Activated CD8-positive, alpha-beta T cell treated with anti-CD3 and anti-CD28 coated beads for 36 hours (primary cell): ENCODE data around the gene AQP6. TPM values are rescaled to one million over a fixed set of nuclear protein-coding genes. Genes with fewer than 3 reads are reported as not detected.

Source experiments
- ATAC-seq: fragments of 200-7000 bp; cut with Tn5 transposase; one replicate; pipeline ENCODE4 v1.10.0; 2021; ENCODE audit warnings: mild to moderate bottlenecking, moderate library complexity
- CTCF ChIA-PET: fragments of 350-600 bp; sonication (Branson Sonifier 250); formaldehyde crosslinking; loops from one replicate; lab custom pipeline; 2021; ENCODE audit warnings: antibody characterized with exemption; lab: Charles Lee
- POLR2A ChIA-PET: fragments of 350-600 bp; sonication (Branson Sonifier 250); formaldehyde crosslinking; loops from one replicate; lab custom pipeline; 2021; ENCODE audit warnings: antibody characterized with exemption; lab: Charles Lee
- DNase-seq: peaks from one replicate; pipeline ENCODE4 v3.0.0-alpha.2; 2020
- H3K27ac Mint-ChIP-seq: one replicate; pipeline ENCODE4 v1.8.0; 2021; ENCODE audit warnings: mild to moderate bottlenecking, mixed read lengths
- H3K27me3 Mint-ChIP-seq: one replicate; pipeline ENCODE4 v1.8.0; 2021; ENCODE audit warnings: mixed read lengths
- H3K36me3 Mint-ChIP-seq: one replicate; pipeline ENCODE4 v1.8.0; 2021; ENCODE audit warnings: low read depth, mixed read lengths
- H3K4me1 Mint-ChIP-seq: one replicate; pipeline ENCODE4 v1.8.0; 2021; ENCODE audit warnings: low read depth, mixed read lengths
- H3K4me3 Mint-ChIP-seq: one replicate; pipeline ENCODE4 v1.8.0; 2021; ENCODE audit warnings: mild to moderate bottlenecking, moderate library complexity, mixed read lengths
- H3K9me3 Mint-ChIP-seq: one replicate; pipeline ENCODE4 v1.8.0; 2021; ENCODE audit warnings: mixed read lengths
- intact Hi-C: fragments of 100-400 bp; cut with micrococcal nuclease; formaldehyde crosslinking; loops from one replicate; pipeline ENCODE4 v1.10.0; 2022
- total RNA-seq, 2 experiments: library from RNA; stranded (reverse); gene quantifications; one replicate each; pipeline ENCODE4 v1.2.3, GENCODE V29; 2021
- TF ChIP-seq, protein P1 (sequence below): fragments of 200-600 bp; IDR thresholded peaks from one replicate; pipeline ENCODE4 v1.8.0; 2022; ENCODE audit warnings: antibody characterized with exemption, mild to moderate bottlenecking

AQP6 gene
- total RNA-seq, 2 experiments from 2014 or later, result not detected

DNA sequence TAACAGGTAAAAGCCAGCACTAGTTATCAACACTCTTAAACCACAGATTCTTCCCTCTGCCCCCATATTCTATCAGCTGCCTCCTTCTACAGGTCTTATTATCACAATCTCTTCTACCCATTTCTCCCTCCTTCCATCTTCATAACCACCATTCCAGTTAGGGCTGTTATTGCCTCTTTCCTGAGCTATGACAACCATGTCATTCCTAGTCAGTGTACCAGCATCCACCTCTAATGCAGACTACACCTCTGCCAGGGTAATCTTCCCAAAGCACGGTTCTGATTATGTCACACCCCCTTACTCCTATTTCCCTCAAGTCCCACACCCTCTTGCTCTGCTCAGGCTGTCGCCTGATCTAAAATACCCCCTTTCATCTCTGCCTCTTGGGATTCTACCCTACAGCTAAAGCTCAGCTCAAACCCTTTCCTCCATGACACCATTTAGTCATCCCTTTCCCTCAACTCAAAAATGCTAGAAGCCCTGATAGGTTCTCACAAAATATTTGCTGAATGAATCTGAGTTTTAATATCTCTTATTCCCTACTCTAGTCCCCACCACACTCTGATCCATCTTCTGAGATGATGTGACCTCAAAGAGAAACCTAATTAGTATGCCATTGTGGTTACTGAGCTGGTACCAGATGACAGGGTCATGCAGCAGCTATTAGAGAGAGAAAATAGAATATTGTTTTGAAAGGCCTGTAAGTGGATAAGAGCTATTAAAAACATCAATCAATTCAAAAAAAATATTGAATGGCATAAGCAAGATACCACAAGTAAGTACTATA, 40.8 kb downstream of the AQP6 start:
- Mint-ChIP-seq H3K9me3 (no peaks in the 10 kb centered on the region), H3K4me3 (no peak overlapping the region), H3K27me3 (no peaks in the 10 kb centered on the region), H3K27ac (no peak overlapping the region), H3K4me1 (peaks cover 9% of the 10 kb centered on the region), H3K36me3 (peaks cover 31% of the 10 kb centered on the region)
- intact Hi-C loops, result no loop called here
- no peak for DNase-seq
- CTCF ChIA-PET, result interaction anchor here (1.1 to 2.9 kb wide), 6 partner anchors 9 to 301 kb away, joined by 3 to 11 read pairs (median 4); no protein-coding TSS in a partner anchor
- ATAC-seq, result peak; percentile 42
- TF ChIP-seq, protein P1, sequence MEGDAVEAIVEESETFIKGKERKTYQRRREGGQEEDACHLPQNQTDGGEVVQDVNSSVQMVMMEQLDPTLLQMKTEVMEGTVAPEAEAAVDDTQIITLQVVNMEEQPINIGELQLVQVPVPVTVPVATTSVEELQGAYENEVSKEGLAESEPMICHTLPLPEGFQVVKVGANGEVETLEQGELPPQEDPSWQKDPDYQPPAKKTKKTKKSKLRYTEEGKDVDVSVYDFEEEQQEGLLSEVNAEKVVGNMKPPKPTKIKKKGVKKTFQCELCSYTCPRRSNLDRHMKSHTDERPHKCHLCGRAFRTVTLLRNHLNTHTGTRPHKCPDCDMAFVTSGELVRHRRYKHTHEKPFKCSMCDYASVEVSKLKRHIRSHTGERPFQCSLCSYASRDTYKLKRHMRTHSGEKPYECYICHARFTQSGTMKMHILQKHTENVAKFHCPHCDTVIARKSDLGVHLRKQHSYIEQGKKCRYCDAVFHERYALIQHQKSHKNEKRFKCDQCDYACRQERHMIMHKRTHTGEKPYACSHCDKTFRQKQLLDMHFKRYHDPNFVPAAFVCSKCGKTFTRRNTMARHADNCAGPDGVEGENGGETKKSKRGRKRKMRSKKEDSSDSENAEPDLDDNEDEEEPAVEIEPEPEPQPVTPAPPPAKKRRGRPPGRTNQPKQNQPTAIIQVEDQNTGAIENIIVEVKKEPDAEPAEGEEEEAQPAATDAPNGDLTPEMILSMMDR, result no peak
- POLR2A ChIA-PET, result interaction anchor here (0.9 kb wide), 1 partner anchor 9 kb away, joined by 4 read pairs; no protein-coding TSS in a partner anchor

DNA sequence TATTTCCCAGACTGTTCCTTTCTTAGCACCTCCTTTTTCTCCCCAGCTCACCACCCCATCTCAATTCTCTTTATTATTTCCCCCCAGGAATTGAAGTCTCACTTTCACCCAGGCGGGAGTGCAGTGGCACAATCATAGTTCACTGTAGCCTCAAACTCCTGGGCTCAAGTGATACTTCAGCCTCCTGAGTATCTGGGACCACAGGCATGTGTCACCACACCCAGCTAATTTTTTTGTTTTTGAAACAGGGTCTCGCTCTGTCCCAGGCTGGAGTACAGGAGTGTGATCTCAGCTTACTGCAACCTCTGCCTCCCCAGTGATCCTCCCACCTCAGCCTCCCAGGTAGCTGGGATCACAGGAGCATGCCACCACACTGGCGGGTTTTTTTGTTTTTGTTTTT, 41.6 kb downstream of the AQP6 start:
- peaks cover 12% of the 10 kb centered on the region for H3K4me1 Mint-ChIP-seq
- H3K27me3 Mint-ChIP-seq, result no peaks in the 10 kb centered on the region
- H3K27ac Mint-ChIP-seq, result no peak overlapping the region
- TF ChIP-seq, protein P1, result no peak
- H3K36me3 Mint-ChIP-seq, result peaks cover 32% of the 10 kb centered on the region
- CTCF ChIA-PET, result interaction anchor here (0.9 to 2.9 kb wide), 7 partner anchors 10 to 302 kb away, joined by 3 to 11 read pairs (median 3); no protein-coding TSS in a partner anchor
- POLR2A ChIA-PET, result interaction anchor here (0.9 kb wide), 1 partner anchor 10 kb away, joined by 4 read pairs; no protein-coding TSS in a partner anchor
- intact Hi-C loops, result no loop called here
- no peak for DNase-seq
- H3K4me3 Mint-ChIP-seq, result no peak overlapping the region
- ATAC-seq, result no peak
- H3K9me3 Mint-ChIP-seq, result no peaks in the 10 kb centered on the region

DNA sequence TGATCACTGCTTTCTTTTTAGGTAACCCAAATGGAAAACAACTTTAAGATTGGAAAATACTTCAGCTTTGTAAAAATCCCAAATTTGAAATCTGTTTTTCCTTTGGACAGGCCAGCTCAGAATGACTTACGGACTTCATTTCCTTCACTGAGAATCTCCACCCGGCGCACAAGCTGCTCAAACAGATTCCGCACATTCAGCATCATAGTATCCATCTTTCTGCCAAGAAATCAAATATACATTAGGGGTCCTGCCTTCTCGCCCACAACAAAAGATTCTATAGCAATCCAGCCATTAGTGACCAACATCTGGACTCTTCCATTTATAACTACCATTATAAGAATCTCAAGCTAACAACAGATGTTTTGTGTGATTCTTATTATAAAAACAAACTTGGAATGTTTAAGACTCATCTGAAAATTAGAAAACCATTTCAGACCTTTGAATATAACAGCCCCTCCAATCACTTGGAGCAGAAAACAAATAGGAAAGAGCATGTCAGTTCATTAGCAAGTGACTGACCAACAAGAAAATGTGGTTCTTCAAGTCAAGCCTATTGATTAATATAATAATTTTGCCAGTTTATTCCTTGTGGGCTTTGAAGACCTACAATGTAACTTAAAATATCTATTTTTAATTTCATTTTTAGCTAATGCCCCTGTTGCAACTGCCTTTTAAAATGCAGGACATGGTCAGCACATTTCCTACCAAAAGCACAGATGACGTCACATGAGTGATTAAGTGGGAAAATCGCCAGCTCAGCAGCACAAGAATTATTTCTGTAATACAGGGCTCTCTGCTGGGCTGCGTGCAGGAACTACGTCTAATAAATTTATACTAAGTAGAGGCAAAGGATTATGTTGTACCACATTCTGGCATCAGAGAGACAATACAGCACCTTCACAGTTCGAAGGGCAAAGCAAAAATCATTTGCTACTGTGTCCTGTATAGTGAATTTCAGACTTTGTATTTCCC, 44.0 kb downstream of the AQP6 start:
- no peaks in the 10 kb centered on the region for H3K9me3 Mint-ChIP-seq
- H3K4me1 Mint-ChIP-seq, result peaks cover 17% of the 10 kb centered on the region
- TF ChIP-seq, protein P1, result no peak
- H3K36me3 Mint-ChIP-seq, result peaks cover 23% of the 10 kb centered on the region
- intact Hi-C loops, result no loop called here
- no peak overlapping the region for H3K27ac Mint-ChIP-seq
- ChIA-PET CTCF (interaction anchor here (0.6 to 3.7 kb wide), 9 partner anchors 9 to 587 kb away, joined by 3 to 13 read pairs (median 3); no protein-coding TSS in a partner anchor), POLR2A (interaction anchor here (0.9 kb wide), 1 partner anchor 26 kb away, joined by 3 read pairs; no protein-coding TSS in a partner anchor)
- H3K27me3 Mint-ChIP-seq, result no peaks in the 10 kb centered on the region
- no peak for ATAC-seq
- no peak overlapping the region for H3K4me3 Mint-ChIP-seq
- DNase-seq, result no peak

DNA sequence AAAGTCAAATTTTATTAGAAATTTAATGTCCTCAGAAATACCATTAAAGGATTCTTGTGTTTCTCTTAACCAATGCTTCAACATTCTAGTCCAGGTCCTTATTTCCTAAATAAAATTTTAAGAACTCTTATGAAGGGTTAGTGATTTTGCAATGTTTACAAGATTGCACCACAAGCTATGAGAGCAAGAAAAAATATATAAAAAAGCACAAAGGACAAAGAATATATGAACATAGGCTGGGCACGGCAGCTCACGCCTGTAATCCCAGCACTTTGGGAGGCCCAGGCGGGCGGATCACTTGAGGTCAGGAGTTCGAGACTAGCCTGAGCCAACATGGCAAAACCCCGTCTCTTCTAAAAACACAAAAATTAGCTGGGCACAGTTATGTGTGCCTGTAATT, 44.9 kb downstream of the AQP6 start:
- no peak overlapping the region for H3K27ac Mint-ChIP-seq
- H3K4me1 Mint-ChIP-seq, result peaks cover 19% of the 10 kb centered on the region
- H3K4me3 Mint-ChIP-seq, result no peak overlapping the region
- intact Hi-C loops, result no loop called here
- ChIA-PET POLR2A (interaction anchor here (0.9 kb wide), 1 partner anchor 27 kb away, joined by 3 read pairs; no protein-coding TSS in a partner anchor), CTCF (interaction anchor here (0.8 to 3.7 kb wide), 9 partner anchors 10 to 150 kb away, joined by 3 to 13 read pairs (median 4); no protein-coding TSS in a partner anchor)
- no peak for DNase-seq
- TF ChIP-seq, protein P1, result no peak
- no peaks in the 10 kb centered on the region for H3K9me3 Mint-ChIP-seq
- H3K36me3 Mint-ChIP-seq, result peaks cover 25% of the 10 kb centered on the region
- no peak for ATAC-seq
- H3K27me3 Mint-ChIP-seq, result no peaks in the 10 kb centered on the region
